ENCODE data around the gene B2M.

- TF ChIP-seq CTCF (IDR thresholded peaks at IDR 0.05) = no peak
- no peak for TF ChIP-seq EP300 (IDR thresholded peaks at IDR 0.05)
- TF ChIP-seq POLR2A (IDR thresholded peaks at IDR 0.05) = no peak
These were observed 4.0 kb downstream of the B2M start for GRCh38 chr15:44715142-44715796.
